ENCODE data around the gene TM9SF2.

Gene TM9SF2

DNA sequence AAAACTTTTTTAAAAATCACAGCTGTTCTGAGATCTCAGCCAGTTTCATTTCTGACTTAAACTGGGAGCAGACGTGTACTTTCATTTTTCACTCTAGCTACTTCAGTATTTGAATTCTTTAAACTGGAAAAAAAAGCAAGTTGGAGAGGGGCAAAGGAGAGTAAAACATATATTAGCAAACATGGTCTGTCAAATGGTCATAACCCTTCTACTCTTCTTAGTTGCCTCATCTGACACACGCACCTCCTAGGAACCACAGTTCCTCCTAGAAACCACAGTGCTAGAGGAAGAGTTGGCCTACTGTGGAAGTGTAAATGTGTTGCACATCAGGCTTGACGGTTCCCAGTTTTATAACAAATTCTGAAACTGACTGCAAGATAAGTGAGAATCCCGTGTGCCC is 47.2 kb downstream of the TM9SF2 start:
- H3K9me3 ChIP-seq = no peaks in the 10 kb centered on the region

GRCh38 chr13:99553033-99553432 is 51.8 kb downstream of the TM9SF2 start:
- peaks cover 24% of the 10 kb centered on the region for H3K36me3 ChIP-seq
- DNase-seq = no peak
- H3K27me3 ChIP-seq = no peaks in the 10 kb centered on the region
- peaks cover 5% of the 10 kb centered on the region; the same call in 1 of the 2 replicates for H3K4me1 ChIP-seq
- H3K9me3 ChIP-seq = no peaks in the 10 kb centered on the region
- H3K4me3 ChIP-seq (ENCODE audit: low read depth, low read length) = no peak overlapping the region
- TF ChIP-seq, protein P1, sequence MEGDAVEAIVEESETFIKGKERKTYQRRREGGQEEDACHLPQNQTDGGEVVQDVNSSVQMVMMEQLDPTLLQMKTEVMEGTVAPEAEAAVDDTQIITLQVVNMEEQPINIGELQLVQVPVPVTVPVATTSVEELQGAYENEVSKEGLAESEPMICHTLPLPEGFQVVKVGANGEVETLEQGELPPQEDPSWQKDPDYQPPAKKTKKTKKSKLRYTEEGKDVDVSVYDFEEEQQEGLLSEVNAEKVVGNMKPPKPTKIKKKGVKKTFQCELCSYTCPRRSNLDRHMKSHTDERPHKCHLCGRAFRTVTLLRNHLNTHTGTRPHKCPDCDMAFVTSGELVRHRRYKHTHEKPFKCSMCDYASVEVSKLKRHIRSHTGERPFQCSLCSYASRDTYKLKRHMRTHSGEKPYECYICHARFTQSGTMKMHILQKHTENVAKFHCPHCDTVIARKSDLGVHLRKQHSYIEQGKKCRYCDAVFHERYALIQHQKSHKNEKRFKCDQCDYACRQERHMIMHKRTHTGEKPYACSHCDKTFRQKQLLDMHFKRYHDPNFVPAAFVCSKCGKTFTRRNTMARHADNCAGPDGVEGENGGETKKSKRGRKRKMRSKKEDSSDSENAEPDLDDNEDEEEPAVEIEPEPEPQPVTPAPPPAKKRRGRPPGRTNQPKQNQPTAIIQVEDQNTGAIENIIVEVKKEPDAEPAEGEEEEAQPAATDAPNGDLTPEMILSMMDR (IDR thresholded peaks at IDR 0.05; ENCODE audit: low read depth, low read length) = no peak

More for the DNA sequence above, 47.2 kb downstream of the TM9SF2 start:
- H3K4me3 ChIP-seq (ENCODE audit: low read depth, low read length) = no peak overlapping the region
- no peak for DNase-seq
- TF ChIP-seq, protein P1 (IDR thresholded peaks at IDR 0.05; ENCODE audit: low read depth, low read length) = no peak
- no peaks in the 10 kb centered on the region for H3K27me3 ChIP-seq
- H3K36me3 ChIP-seq = peaks cover 22% of the 10 kb centered on the region
- peaks cover 5% of the 10 kb centered on the region; the same call in 1 of the 2 replicates for H3K4me1 ChIP-seq

GRCh38 chr13:99555149-99555548 is 53.9 kb downstream of the TM9SF2 start:
- no peaks in the 10 kb centered on the region for H3K27me3 ChIP-seq
- peaks cover 21% of the 10 kb centered on the region for H3K36me3 ChIP-seq
- peaks cover 5% of the 10 kb centered on the region; the same call in 1 of the 2 replicates for H3K4me1 ChIP-seq
- TF ChIP-seq, protein P1 (IDR thresholded peaks at IDR 0.05; ENCODE audit: low read depth, low read length) = no peak
- H3K9me3 ChIP-seq = no peaks in the 10 kb centered on the region
- no peak for DNase-seq
- no peak overlapping the region for H3K4me3 ChIP-seq (ENCODE audit: low read depth, low read length)

DNA sequence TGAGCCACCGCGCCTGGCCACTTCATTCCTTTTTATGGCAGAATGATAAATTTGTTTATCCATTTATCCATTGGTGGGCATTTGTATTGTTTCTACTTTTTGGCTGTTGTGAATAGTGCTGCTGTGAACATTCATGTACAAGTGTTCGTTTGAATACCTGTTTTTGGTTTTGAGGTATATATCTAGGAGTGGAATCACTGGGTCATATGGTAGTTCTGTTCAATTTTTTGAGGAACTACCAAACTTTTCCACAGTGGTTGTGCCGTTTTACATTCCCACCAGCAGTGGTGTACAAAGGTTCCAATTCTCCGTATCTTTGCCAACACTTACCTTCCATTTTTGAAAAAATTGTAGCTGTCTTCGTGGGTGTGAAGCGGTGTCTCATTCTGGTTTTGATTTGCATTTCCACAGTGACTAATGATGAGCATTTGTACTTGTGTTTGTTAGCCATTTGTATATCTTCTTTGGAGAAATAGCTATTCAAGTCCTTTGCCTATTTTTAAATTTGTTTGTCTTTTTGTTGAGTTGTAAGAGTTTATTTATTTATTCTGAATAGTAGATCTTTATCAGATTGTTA is 55.7 kb downstream of the TM9SF2 start:
- TF ChIP-seq, protein P1 (IDR thresholded peaks at IDR 0.05; ENCODE audit: low read depth, low read length) = no peak
- Histone ChIP-seq H3K9me3 (no peaks in the 10 kb centered on the region), H3K4me3 (ENCODE audit: low read depth, low read length) (no peak overlapping the region), H3K4me1 (peaks cover 5% of the 10 kb centered on the region; the same call in 1 of the 2 replicates), H3K27me3 (no peaks in the 10 kb centered on the region), H3K36me3 (peaks cover 27% of the 10 kb centered on the region)
- no peak for DNase-seq

DNA sequence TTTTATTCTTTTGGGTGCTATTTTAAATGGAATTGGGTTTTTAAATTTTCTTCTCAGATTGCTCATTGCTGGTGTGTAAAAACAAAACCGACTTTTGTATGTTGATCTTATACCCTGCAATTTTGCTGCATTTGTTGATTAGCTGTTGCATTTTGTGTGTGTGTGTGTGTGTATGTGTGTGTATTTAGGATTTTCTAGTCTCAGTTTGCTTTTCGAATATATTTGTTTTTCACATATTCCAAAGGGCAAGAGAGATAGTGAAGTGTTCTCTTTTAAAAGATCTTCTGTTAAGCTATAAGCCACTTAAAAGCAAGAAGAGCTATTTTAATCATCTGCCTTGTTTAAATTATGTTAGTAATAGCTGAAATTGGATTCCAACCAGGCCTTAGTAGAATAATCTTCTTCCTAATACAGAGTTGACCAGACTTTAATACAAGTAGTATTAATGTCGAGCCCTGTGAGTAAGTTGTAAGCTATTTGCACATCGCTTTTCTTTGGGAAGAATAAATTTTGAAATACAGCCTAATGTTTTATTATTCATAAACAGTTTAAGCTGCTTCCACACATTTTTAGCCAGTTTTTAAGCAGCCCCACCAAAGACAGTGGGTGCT is 57.4 kb downstream of the TM9SF2 start:
- Histone ChIP-seq H3K27me3 (no peaks in the 10 kb centered on the region), H3K4me1 (no peaks in the 10 kb centered on the region), H3K9me3 (no peaks in the 10 kb centered on the region), H3K36me3 (peaks cover 24% of the 10 kb centered on the region), H3K4me3 (ENCODE audit: low read depth, low read length) (no peak overlapping the region)
- DNase-seq = no peak
- TF ChIP-seq, protein P1 (IDR thresholded peaks at IDR 0.05; ENCODE audit: low read depth, low read length) = no peak

GRCh38 chr13:99559560-99559959 is 58.3 kb downstream of the TM9SF2 start:
- peaks cover 18% of the 10 kb centered on the region for H3K36me3 ChIP-seq
- no peaks in the 10 kb centered on the region for H3K9me3 ChIP-seq
- no peak overlapping the region for H3K4me3 ChIP-seq (ENCODE audit: low read depth, low read length)
- no peaks in the 10 kb centered on the region for H3K4me1 ChIP-seq
- TF ChIP-seq, protein P1 (IDR thresholded peaks at IDR 0.05; ENCODE audit: low read depth, low read length) = no peak
- H3K27me3 ChIP-seq = no peaks in the 10 kb centered on the region
- DNase-seq = no peak
